Stomach smooth muscle (tissue), 2 donors: ENCODE results near the gene ARHGEF18.

Experiments
- H3K27ac ChIP-seq: one replicate; pipeline ENCODE4 v1.7.0; 2013; ENCODE audit warnings: mild to moderate bottlenecking, low read length, inconsistent platforms
- H3K27me3 ChIP-seq, 2 donors: one replicate each; pipeline ENCODE4 v1.7.0; 2013; ENCODE audit warnings: low read length in 2 of 2; ENCODE audit not compliant: insufficient read depth in 2 of 2, control insufficient read depth in 1 of 2
- H3K36me3 ChIP-seq, 2 donors: one replicate each; pipeline ENCODE4 v1.7.0; 2013; ENCODE audit warnings: low read length in 2 of 2; ENCODE audit not compliant: control insufficient read depth in 2 of 2, insufficient read depth in 2 of 2
- H3K4me1 ChIP-seq: one replicate; pipeline ENCODE4 v1.7.0; 2013; ENCODE audit warnings: low read length; ENCODE audit not compliant: control insufficient read depth, insufficient read depth
- H3K4me3 ChIP-seq, 2 donors: one replicate each; pipeline ENCODE4 v1.7.0; 2013; ENCODE audit warnings: low read length in 2 of 2
- H3K9ac ChIP-seq, 2 donors: one replicate each; pipeline ENCODE4 v1.7.0; 2013; ENCODE audit warnings: low read length in 2 of 2, mild to moderate bottlenecking in 1 of 2
- H3K9me3 ChIP-seq, 2 donors: one replicate each; pipeline ENCODE4 v1.7.0; 2013; ENCODE audit warnings: low read length in 2 of 2; ENCODE audit not compliant: control insufficient read depth in 2 of 2
- donor health status: healthy.
- donor health status: Pancreatic carcinoma.

The ARHGEF18 gene

GRCh38 chr19:7349231-7349591 is 474 bp downstream of the ARHGEF18 start:
- H3K36me3 ChIP-seq = no peaks in the 10 kb centered on the region
- H3K4me1 ChIP-seq = peaks cover 2% of the 10 kb centered on the region
- H3K4me3 ChIP-seq = no peak overlapping the region
- H3K27me3 ChIP-seq = no peaks in the 10 kb centered on the region
- H3K9ac ChIP-seq = no peak overlapping the region
- H3K27ac ChIP-seq = no peak overlapping the region
- H3K9me3 ChIP-seq = peaks cover 0 to 5% of the 10 kb centered on the region in 2 donors

DNA sequence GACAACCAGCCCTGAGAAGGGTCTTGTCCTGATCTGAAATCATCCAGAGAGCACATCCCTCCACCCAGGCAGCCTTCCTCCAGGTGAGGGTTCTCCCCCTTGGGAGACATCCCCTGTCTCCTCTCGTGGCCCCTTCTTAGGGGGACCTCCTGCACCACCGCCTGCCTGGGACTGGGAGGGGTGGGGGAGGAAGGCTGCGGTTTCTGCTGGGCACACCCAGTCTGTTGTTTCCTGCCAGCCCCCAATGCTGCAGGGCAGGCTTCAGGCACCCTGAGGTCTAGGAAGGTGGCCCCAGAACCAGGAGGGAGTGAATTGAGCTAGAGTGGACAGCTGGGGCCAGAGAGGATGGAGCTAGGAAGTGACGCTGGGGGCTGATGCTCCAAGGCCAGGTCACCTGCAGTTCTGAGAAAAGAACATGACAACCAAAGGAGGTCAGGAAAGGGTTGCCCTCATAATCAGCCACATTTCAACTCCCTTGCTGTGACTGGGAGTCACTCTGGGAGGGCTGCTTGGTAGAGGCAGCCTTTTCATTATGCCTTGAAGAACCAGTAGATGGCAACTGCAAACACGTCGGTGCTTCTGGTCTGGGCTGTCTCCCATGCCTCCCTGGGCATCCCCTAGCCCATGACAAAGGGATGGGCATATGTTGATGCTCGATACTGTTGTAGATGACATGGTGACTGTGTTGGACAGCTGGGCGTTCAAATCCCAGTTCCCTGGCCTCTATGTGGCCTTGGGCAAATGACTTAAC is 1.4 kb downstream of the ARHGEF18 start:
- Histone ChIP-seq H3K27ac (no peak overlapping the region), H3K4me3 (no peak overlapping the region), H3K9me3 (peaks cover 0 to 5% of the 10 kb centered on the region in 2 donors), H3K9ac (no peak overlapping the region), H3K4me1 (peaks cover 10% of the 10 kb centered on the region), H3K27me3 (no peaks in the 10 kb centered on the region), H3K36me3 (no peaks in the 10 kb centered on the region)

GRCh38 chr19:7351861-7352260 is 3.1 kb downstream of the ARHGEF18 start:
- no peak overlapping the region for H3K4me3 ChIP-seq
- no peak overlapping the region for H3K9ac ChIP-seq
- no peaks in the 10 kb centered on the region for H3K27me3 ChIP-seq
- H3K36me3 ChIP-seq = no peaks in the 10 kb centered on the region
- no peak overlapping the region for H3K27ac ChIP-seq
- peaks cover 0 to 5% of the 10 kb centered on the region in 2 donors for H3K9me3 ChIP-seq
- H3K4me1 ChIP-seq = peaks cover 21% of the 10 kb centered on the region

DNA sequence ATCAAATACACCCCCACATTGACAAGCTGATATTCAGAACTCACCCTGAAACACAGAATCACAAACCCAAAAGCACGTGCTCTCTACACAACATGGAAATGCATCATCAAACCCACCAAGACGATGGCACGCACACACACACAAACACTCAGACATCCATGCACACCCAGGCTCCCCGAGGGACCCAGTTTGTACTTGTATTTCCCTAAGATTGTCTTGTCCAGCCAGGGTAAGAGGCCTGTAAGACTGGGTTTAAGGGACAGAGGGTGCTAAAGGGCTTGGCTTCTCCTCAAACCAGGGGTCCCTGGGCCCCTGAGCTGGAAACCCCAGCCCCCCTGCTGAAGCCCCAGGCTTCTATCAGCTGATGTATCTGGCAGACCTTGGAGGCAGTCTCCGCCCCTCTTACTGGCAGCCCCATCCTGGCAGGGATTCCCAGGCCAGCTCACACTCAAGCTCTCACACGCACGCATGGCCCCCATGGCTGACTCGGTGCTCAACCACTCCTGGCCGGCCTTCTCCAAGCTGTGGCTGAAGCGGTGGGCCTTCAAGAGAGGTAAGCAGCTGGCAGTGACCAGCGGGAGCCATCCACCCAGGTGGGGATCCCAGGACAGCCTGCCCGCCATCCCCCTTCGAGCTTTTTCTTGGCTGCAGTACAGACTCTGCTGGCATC is 6.5 kb downstream of the ARHGEF18 start:
- Histone ChIP-seq H3K27ac (peak overlapping the region; percentile 90), H3K4me3 (peak overlapping the region; percentile 81 to 86), H3K36me3 (peaks cover 0 to 5% of the 10 kb centered on the region in 2 donors)

GRCh38 chr19:7355871-7356270 is 7.1 kb downstream of the ARHGEF18 start:
- H3K9me3 ChIP-seq = peaks cover 0 to 5% of the 10 kb centered on the region in 2 donors
- H3K27ac ChIP-seq = peak overlapping the region; percentile 90

More for the DNA sequence above, 6.5 kb downstream of the ARHGEF18 start:
- Histone ChIP-seq H3K9me3 (peaks cover 0 to 5% of the 10 kb centered on the region in 2 donors), H3K27me3 (no peaks in the 10 kb centered on the region), H3K9ac (peak overlapping the region; percentile 82 to 87), H3K4me1 (peaks cover 29% of the 10 kb centered on the region)

DNA sequence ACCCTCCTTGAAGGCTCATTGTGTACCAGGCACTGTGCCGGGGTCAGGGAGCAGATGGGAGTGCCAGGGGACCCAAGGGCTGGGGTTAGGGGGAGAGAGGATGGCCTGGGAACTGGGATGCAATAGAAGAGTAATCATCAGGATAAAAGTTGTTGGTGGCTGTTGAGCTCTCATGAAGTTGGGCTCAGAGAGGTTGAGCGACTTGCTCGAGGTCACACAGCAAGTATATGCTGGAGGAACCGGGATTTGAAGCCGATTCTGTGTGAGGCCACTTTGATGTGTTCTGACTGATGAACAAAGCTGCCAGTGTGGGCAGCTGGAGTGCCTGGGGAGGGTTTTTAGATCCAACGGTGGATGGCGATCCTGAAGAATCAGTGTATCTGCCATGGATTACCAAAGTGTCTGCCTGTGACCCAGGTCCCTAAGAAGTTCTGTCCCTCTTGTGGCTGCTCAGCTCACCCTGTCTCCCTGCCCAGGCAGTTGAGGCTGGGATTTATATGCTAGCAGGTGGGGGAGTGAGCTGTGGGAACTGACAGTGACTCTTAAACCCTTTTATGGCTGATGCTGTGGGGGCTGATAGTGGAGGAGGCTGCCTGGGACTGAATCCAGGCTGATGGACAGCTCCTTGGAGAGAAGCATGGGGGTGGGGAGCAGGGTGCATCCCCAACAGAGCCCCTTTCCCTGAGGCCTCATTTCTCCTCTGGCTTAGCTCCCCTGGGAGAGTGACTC is 8.3 kb downstream of the ARHGEF18 start:
- Histone ChIP-seq H3K27me3 (no peaks in the 10 kb centered on the region), H3K27ac (peak overlapping the region; percentile 90), H3K9ac (peak overlapping the region; percentile 72 to 87), H3K4me3 (peak overlapping the region; percentile 81 to 86), H3K9me3 (peaks cover 0 to 2% of the 10 kb centered on the region in 2 donors), H3K4me1 (peaks cover 38% of the 10 kb centered on the region), H3K36me3 (peaks cover 3 to 5% of the 10 kb centered on the region in 2 donors)

More at GRCh38 chr19:7355871-7356270, 7.1 kb downstream of the ARHGEF18 start:
- Histone ChIP-seq H3K9ac (peak overlapping the region; percentile 82 to 87), H3K27me3 (no peaks in the 10 kb centered on the region), H3K36me3 (peaks cover 0 to 5% of the 10 kb centered on the region in 2 donors), H3K4me1 (peaks cover 34% of the 10 kb centered on the region), H3K4me3 (peak overlapping the region; percentile 81 to 86)

DNA sequence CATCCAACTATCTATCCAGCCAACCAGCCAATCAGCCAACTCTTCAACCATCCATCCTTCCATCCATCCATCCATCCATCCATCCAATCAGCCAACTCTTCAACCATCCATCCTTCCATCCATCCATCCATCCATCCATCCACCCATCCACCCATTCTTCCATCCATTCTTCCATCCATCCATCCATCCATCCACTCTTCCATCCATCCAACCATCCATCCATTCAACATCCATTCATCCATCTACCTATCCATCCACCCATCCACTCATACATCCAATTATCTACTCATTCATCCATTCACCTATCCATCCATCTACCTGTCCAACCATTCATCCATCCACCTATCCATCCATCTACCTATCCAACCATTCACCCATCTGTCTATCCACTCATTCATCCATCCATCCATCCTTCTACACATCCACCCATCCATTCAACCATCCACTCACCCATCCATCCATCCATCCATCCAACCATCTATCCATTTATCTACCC is 9.4 kb downstream of the ARHGEF18 start:
- H3K9me3 ChIP-seq = no peaks in the 10 kb centered on the region
- no peak overlapping the region for H3K4me3 ChIP-seq
- H3K9ac ChIP-seq = no peak overlapping the region
- H3K4me1 ChIP-seq = peaks cover 38% of the 10 kb centered on the region
- peak overlapping the region; percentile 66 for H3K27ac ChIP-seq
- peaks cover 8 to 12% of the 10 kb centered on the region in 2 donors for H3K36me3 ChIP-seq
- no peaks in the 10 kb centered on the region for H3K27me3 ChIP-seq

DNA sequence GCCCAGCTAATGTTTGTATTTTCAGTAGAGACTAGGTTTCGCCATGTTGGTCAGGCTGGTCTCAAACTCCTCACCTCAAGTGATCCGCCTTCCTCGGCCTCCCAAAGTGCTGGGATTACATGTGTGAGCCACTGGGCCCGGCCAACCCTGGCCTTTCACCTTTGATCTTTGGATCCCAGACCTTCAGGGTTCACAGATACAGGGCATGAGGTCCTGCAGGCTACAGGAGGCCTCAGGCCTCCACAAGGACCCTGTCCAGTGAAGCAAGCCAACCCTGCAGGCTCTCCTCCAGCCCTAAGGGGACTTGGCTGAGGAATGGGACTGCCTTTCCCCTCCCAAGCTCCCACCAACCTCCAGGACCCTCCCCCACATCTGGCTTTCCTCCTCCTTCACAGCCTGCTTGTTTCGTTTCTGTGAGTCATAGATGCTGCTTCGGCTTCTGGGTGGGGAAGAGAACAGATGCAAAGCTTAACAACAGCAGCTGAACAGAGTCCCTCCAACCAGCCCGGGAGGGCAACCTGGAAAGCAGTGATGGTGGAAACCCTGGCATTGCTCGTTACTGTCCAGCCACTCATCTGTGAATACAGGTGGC is 11.8 kb downstream of the ARHGEF18 start:
- Histone ChIP-seq H3K9ac (no peak overlapping the region), H3K4me1 (peaks cover 24% of the 10 kb centered on the region), H3K27ac (peak overlapping the region; percentile 66), H3K36me3 (peaks cover 17 to 19% of the 10 kb centered on the region in 2 donors), H3K9me3 (no peaks in the 10 kb centered on the region), H3K27me3 (no peaks in the 10 kb centered on the region), H3K4me3 (no peak overlapping the region)

DNA sequence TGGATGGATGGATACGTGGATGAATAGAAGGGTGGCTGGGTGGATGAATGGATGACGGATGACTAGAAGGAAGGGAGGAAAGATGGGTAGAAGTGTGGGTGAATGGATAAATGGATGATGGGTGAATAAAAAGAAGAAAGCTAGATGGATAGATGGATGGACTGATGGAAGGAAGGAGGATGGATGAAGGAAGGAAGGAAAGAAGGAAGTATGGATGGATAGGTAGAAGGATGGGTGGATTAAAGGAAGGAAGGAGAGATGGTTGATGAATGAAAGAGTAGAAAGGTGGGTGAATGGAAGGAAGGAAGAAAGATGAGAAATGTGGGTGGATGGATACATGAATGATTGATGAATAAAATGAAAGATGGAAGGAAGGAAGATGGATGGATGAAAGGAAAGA is 14.5 kb downstream of the ARHGEF18 start:
- H3K9me3 ChIP-seq = no peaks in the 10 kb centered on the region
- H3K9ac ChIP-seq = no peak overlapping the region
- peak overlapping the region; percentile 24 for H3K27ac ChIP-seq
- H3K4me1 ChIP-seq = peaks cover 19% of the 10 kb centered on the region
- no peaks in the 10 kb centered on the region for H3K27me3 ChIP-seq
- H3K36me3 ChIP-seq = peaks cover 17% of the 10 kb centered on the region in 2 donors
- H3K4me3 ChIP-seq = no peak overlapping the region

DNA sequence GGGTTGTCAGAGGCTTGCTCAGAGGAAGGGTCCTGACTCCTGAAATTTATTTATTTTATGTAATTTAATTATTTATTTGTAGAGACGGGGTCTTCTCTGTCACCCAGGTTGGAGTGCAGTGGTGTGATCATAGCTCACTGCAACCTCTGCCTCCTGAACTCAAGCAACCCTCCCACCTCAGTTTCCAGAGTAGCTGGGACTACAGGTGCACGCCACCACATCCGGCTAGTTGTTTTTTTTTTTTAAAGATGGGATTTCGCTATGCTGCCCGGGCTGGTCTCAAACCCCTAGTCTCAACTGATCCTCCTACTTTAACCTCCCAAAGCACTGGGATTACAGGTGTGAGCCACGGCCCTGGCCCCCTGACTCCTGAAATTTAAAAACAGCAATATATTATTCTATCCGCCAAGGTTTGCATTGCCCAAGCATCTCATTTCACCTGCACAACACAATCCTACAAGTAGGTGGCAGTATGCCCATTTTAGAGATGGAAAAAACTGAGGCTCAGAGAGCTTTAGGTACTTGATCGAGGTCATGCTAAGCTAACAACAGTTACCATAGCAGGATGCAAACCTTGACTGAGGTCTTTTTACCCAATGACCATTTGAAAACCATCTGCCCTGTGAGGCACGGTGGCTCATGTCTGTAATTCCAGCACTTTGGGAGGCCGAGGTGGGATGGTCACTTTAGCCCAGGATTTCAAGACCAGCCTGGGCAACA is 18.1 kb downstream of the ARHGEF18 start:
- Histone ChIP-seq H3K36me3 (peaks cover 14% of the 10 kb centered on the region in 2 donors), H3K27me3 (no peaks in the 10 kb centered on the region), H3K9me3 (no peaks in the 10 kb centered on the region), H3K27ac (peak overlapping the region; percentile 60), H3K4me3 (no peak overlapping the region), H3K4me1 (peaks cover 31% of the 10 kb centered on the region), H3K9ac (no peak overlapping the region)
